GM19238 (cell line): ENCODE measurements around the gene MPZL1.
"Not testable (repeated sequence)": the region's sequence is repeated elsewhere in the genome, so short reads cannot be mapped to it uniquely, and the experiment has no call there.

Experiments
- DNase-seq: peaks from one replicate; pipeline ENCODE4 v3.0.0; 2011; ENCODE audit warnings: low spot score; ENCODE audit not compliant: insufficient read length

MPZL1 gene

DNA sequence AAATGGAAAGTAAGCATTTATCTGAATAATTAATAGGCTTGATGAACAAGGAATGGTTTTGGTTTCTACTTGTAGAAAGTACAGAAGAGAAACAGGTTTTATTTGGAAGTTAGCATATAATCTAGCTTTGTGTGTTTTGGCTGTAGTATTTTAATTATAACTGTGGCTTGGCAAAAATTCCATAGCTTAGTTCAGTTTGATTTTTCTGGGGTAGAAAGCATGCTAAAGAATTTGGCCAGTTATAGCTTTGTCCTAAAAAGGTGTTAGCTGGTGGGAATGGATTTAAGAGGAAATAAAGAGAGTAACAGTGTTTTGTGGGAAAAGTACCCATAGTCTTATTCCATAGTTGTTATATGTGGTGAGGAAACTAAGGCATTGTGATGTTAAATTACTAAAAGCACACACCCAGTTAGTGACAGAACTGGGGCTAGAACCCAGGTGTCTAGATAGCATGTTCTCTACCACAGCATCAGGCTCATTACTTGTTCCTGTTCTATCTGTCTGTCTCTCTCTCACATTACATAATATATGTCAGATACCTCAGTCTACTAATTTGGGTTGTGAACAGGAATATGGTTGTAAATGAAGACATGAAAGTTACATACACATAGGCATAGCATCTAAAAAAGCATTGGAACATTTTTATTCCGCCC lies 55.0 kb downstream of the MPZL1 start:
- DNase-seq = no peak

- no peak for DNase-seq
These were observed 55.5 kb downstream of the MPZL1 start for GRCh38 chr1:167777269-167777650.

DNA sequence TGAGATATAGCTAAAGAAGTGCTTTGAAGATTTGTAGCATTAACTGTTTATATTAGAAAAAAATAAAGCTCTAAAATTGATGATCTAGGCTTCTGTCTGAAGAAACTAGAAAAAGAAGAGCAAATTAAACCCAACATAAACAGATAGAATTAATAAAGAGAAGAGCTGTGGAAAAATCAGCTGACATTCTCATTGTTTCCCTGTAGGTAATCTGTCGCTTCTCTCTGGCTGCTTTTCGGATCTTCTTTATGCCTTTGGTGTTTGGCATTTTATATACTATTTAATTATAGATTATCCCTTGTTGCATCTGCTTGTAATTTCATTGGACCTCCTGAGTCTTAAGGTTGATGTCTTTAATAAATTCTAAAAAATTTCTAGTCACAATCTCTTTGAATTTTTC lies 59.8 kb downstream of the MPZL1 start:
- no peak for DNase-seq

GRCh38 chr1:167782946-167783345 lies 61.2 kb downstream of the MPZL1 start:
- DNase-seq = no peak

GRCh38 chr1:167784876-167785550 lies 63.2 kb downstream of the MPZL1 start:
- DNase-seq = no peak

DNA sequence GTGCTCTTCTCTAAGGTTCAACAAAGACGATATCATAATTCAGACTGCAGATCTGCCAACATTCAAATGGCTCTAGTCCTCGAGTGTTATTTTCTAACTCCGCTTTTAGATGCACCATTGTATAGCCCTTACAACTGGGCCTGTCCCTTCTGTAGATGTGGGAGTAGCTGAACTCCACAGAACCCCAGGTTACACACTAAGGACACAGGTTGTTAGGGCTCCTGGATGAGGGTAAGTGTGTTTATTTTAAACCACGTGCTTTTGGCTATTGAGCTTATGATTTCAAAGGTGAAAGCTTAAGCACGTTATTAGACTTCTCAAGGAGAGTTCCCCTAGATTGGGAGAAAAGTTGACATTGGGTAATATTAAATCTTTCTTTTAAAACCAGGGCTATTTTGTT lies 64.7 kb downstream of the MPZL1 start:
- DNase-seq = no peak

GRCh38 chr1:167789501-167789900 lies 67.7 kb downstream of the MPZL1 start:
- no peak for DNase-seq

GRCh38 chr1:167790117-167790516 lies 68.3 kb downstream of the MPZL1 start:
- no peak for DNase-seq

DNA sequence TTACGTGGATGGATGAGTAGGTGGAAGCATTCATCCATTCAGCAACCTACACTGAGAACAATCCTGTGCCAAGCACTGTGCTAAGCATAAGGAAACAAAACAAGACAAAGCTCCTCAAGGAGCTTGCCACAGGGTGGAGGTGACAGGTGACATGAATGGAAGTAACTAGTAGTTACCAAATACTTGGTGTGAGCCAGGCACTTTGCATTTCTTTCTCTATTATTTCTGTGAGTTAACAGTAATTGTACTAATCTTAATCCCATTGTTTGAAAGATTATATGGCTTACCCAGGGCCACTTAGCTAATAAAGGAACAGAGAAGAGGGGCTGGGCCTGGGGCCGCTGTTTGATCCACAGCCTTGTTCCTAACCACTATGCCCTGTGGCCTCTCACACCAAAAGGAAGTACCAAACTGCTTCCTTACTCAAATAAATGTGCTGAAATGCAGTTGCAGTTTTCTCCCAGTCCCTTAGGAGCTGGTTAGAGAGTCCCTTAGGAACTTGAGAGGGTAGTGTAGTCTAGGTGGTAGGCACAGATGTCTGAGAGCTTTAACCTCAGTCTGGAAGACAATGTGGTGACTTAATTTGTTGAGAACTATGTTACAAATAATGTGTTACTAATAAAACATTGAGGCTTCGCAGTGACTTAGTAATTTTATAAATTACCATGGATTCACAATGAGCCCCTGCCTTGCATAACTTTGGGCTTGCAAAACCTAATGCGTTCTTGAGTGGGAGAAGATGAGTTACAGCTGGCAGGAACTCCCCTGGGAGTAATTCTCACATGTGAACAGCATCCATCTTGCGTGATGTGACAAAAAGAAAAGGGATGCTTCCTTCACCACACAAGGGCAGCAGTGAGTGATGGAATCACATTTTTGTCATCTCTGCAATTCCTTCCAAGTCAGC lies 69.8 kb downstream of the MPZL1 start:
- DNase-seq = no peak

- DNase-seq = no peak
These were observed 70.4 kb downstream of the MPZL1 start for GRCh38 chr1:167792188-167792565.

DNA sequence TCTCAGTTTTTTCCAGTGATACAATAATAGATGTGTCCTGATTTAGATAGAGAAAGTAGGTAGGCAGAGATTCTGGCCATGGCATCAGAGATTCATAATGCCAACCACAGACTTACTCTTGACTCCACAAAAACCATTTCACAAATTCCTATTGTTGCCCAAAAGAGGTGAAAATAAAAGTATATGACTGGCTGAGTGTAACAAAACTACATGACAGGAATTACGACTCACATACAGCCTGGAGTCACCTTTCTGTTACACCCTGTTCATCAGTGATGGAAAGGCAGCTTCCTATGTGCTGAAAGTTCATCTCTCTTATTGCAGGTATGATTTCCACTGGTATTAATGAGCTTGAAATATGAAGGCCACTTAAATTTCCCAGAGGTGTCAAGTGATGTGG lies 72.3 kb downstream of the MPZL1 start:
- no peak for DNase-seq

DNA sequence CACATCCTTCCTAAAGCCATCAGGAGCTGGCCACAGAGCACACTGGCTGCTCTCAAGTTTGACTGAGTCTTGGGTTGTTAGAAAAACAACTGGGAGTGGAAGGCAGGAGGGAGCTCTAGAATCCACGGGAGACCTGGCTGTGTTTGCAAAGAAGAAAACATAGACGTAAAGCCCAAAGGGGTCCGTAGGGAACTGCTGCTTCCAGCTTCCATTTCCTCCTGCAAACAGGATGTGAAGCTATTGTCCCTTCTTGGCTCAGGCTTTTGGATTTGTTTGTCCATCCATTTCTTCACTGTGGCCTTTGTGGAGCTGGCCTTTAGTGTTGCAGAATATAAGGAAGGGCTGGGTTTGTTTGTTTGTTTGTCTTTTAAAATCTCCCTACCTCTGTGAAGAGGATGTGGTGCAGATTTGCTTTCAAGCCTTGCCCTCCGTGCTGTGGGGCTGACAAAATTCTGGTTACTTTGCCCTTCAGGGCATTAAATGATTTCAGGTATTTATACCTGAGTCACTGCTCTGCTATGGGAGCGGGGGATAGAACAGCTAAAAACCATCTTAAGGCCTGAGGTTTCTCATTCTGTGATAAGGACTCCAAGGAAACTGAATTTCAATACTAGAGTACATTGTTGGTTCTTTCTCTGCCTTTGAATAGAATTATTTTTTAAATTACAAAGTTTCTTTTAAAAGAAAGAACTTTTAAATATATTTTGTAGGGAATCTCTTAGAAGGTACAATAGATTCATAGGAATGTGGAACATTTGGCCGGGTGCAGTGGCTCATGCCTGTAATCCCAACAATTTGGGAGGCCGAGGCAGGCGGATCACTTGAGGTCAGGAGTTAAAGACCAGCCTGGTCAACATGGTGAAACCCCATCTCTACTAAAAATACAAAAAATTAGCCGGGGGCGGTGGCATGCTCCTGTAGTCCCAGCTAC lies 74.3 kb downstream of the MPZL1 start:
- DNase-seq = no peak

GRCh38 chr1:167797015-167797414 lies 75.2 kb downstream of the MPZL1 start:
- no peak for DNase-seq

GRCh38 chr1:167798952-167799351 lies 77.2 kb downstream of the MPZL1 start:
- no peak for DNase-seq

DNA sequence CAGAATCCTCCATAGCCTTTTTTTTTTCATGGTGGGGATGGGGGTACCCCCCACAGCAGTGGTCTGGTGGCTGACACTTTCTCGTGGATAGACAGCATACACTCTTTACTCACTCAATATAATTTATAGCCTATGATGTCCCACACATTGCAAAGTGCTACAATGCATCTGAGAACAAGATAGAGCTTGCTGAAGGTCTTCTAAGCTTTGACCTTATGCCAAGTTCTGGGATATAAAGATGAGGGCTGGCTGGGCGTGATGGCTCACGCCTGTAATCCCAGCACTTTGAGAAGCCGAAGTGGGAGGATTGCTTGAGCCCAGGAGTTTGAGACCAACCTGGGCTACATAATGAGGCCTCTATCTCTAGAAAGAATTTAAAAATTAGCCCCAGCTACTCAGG lies 78.0 kb downstream of the MPZL1 start:
- DNase-seq = no peak

GRCh38 chr1:167800251-167800650 lies 78.5 kb downstream of the MPZL1 start:
- DNase-seq = no peak

- DNase-seq = no peak
These were observed 80.5 kb downstream of the MPZL1 start for GRCh38 chr1:167802235-167802634.

DNA sequence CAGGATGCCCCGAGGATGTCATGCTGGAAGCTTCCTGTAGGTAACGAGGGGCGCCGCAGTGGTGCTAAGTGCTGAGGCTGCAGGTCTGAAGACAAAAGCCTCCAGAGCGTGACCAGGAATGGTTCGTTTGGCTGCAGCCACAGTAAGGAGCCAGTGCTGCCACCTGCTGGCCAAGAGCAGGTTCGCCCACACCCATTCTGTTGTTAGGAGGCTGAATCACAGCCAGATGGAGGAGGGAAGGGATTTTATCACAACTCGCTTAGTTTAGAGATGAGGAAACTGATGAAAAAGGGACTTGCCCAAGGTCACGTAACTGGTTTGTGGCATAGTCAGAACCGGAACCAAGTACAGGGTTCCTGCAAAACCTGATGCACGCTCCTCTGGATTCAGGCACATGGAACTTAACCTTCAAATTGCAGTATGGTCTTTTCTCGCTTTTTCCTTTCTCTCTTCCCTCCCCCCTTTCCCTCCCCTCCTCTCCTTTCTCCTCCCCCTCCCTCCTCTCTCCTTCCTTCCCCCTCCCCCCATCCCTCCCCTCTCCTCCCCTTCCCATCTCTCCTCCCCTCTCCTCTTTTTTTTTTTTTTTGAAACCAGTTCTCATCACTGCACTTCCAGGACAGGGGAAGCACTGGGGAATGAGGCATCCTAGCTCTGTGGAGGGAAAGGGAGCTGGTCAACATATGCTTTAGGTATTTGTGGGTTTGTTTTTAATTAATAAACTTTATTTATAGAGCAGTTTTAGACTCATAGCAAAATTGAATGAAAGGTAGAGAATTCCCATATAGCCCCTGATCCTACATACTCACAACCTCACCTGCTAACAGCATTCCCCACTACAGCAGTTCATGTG lies 81.8 kb downstream of the MPZL1 start:
- DNase-seq = peak; percentile 79

DNA sequence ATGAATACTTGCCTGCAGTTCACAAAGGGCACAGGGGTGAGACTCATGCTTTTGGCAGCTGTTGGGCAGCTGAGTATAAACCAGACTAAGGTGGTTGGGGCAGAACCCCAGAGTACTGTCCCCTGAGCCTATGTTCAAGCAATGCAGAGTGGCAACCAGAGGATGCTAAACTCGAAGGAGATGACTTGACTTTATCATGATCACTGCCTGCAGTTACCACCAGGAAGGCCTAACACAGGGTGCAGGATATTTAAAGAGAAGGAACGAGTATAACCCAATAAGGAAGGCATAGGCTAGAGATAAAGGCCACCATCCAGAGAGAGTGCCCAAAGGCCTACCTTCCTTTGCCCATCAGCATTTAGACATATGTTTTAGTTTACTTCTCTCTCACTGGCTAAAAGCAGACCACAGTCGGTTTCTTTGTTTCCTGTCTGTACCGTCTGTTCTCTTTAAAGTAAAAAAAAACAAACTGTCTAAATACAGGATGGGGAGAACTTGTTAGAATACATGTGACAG lies 83.3 kb downstream of the MPZL1 start:
- DNase-seq = no peak

- DNase-seq = not testable (repeated sequence)
These were observed 84.5 kb downstream of the MPZL1 start for GRCh38 chr1:167806235-167806634.
